GM21723 (cell line): Measurements from ENCODE around the gene BANK1.
"Not testable (repeated sequence)": the region's sequence is repeated elsewhere in the genome, so short reads cannot be mapped to it uniquely, and the experiment has no call there.

Source experiments
- ATAC-seq: cut with Tn5 transposase; IDR thresholded peaks from one replicate; pipeline ENCODE4 v1.9.1; 2021; ENCODE audit warnings: mild to moderate bottlenecking, moderate library complexity; ENCODE audit not compliant: unreplicated experiment

The BANK1 gene

GRCh38 chr4:101871962-101872676 is 81.6 kb downstream of the BANK1 start:
- no peak for ATAC-seq

- no peak for ATAC-seq
Observed at GRCh38 chr4:101885574-101885973, 95.0 kb downstream of the BANK1 start.

GRCh38 chr4:101886826-101887225 is 96.3 kb downstream of the BANK1 start:
- no peak for ATAC-seq

- no peak for ATAC-seq
Observed at GRCh38 chr4:101888472-101888871, 97.9 kb downstream of the BANK1 start.

DNA sequence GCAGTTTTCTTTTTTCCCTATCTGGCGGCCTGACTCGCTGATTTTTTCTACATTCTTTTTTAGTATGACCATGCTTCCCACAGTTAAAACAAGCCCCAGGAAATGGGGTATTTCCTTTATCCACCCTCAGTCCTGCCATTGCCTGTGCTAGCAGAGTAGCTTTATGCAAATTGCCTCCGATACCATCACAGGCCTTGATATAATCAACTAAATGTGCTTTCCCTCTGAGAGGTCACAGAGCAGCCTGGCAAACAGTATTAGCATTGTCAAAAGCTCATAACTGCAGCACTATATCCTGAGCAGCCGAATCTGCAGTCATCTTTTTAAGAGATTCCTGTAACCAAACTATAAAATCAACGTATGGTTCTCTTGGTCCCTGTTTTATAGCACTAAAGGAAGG is 115.0 kb downstream of the BANK1 start:
- ATAC-seq, result not testable (repeated sequence)

GRCh38 chr4:101910786-101911373 is 120.3 kb downstream of the BANK1 start:
- no peak for ATAC-seq

DNA sequence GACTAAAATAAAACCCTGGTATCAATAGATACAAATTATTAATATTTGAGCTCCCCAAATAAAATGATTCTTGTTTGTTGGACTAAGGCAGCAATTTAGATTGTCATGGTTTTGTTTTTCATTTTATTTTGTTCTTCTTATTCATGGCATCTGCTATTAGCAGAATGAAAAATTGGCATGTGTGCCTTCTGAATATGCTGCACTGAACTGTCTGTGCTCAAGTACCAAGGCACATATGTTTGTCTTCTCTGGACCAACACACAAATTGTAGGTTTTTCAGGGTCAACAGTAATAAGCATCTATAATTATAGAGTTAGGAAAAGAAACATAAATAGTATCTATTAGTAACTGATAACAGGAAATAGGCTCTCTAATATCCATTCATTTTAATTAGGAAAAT is 121.1 kb downstream of the BANK1 start:
- ATAC-seq, result no peak

GRCh38 chr4:101914761-101915160 is 124.2 kb downstream of the BANK1 start:
- ATAC-seq, result no peak

- ATAC-seq, result no peak
Observed at GRCh38 chr4:101919373-101919977, 128.9 kb downstream of the BANK1 start.

DNA sequence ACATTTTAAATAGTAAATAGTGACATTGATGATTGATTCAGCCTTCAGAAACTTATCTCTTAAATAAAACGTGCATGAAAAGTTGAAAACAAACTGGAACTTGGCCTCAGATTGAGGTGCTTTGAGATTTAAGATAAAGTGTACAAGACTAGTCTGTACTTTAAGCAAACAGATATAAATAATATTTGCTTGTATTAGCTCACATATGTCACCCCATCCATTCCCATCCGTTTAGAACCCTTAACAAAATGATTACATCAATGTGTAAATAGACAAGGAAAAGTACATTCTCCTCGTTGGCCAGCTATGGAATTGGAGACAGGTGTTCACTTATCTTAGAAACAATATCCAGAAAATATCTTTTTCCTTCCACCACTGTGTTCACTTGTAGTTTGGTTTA is 130.8 kb downstream of the BANK1 start:
- ATAC-seq, result no peak

GRCh38 chr4:101931619-101932018 is 141.1 kb downstream of the BANK1 start:
- no peak for ATAC-seq

DNA sequence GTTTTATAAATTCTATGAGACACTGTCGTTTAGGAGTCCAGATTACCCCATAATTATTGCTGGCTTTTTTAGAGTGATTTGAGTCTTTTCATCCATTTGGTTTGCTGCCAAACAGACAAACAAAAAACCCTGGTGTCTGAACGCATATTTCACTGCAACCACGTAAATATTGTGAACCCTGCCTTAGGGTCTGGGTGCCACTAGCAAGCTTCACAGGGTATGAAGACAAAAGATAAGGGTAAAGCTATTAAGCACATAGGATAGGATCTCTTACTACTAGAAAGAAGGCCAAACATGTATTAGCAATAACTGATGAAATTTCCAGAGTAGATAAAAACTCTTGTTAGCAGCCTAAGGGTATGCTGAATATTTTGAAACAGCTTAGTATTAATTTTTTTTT is 143.3 kb downstream of the BANK1 start:
- no peak for ATAC-seq

DNA sequence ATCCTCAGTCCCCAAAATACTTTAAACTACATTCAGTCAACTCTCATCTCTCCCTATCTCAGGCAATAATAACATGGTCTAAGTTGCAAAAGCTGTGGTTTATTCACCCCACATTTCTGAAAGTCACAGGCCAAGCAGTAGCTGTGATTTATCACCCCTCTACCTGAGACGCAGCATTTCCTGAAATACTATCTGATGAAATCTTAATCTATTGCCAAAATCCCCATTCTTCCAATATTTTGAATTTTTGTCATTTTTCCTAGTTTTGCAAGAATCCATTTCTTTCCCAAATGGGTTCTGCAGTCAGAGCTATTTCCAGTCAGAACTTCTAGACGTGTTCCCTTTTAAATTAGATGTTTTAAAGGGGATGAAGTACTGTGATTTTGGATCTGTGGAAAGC is 148.3 kb downstream of the BANK1 start:
- ATAC-seq, result no peak

- ATAC-seq, result no peak
Observed at GRCh38 chr4:101941816-101942358, 151.4 kb downstream of the BANK1 start.

- ATAC-seq, result no peak
Observed at GRCh38 chr4:101942891-101943290, 152.4 kb downstream of the BANK1 start.

GRCh38 chr4:101944649-101945048 is 154.1 kb downstream of the BANK1 start:
- no peak for ATAC-seq

GRCh38 chr4:101948055-101948454 is 157.5 kb downstream of the BANK1 start:
- ATAC-seq, result no peak

DNA sequence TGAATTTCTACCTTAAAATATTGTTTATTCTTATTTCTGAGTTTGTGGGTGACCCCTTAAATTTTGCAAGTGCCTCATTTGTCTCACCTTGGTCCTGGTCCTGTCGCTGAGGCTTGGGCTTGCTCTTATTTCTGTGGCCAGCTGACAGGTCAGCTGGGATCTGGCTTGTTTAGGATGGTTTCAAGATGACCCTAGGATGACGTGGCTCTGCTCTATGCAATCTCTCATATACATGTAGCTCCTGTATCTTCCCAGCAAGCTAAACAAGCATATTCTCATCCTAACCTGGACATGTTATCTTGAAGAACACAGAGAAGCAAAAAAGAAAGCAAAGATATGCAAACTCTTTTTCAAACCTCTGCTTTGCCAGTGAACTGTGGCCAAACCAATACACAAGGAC is 158.4 kb downstream of the BANK1 start:
- ATAC-seq, result no peak

- ATAC-seq, result no peak
Observed at GRCh38 chr4:101950258-101950979, 159.9 kb downstream of the BANK1 start.

DNA sequence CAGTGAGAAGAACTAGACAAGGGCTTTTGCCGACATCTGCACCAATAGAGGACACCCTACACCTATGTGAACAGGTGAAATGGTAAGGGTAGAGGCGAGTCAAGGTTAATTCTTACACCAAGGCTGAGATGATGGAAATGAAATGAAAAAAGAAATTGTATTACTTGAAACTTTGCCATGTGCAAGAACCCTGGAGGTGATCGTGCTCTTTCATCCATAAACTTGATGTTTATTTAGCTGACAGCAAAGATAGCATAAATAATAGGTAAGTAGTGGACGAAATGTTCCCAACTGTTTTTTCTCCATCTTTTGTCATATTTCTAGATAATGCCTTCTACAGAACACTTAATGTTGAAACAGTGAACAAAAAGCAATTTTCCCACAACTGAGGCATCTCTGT is 162.5 kb downstream of the BANK1 start:
- no peak for ATAC-seq

GRCh38 chr4:101953949-101954348 is 163.4 kb downstream of the BANK1 start:
- no peak for ATAC-seq
